Stomach (tissue), 4 donors: ENCODE data around the gene SEC11C.

Experiments used
- CTCF ChIP-seq, 7 experiments: fragments of 450-650 bp in 4 of 7; fragments of 200-600 bp in 3 of 7; sonication (generic) in 3 of 7; IDR thresholded peaks; one replicate each; pipeline ENCODE4 v1.5.1; 2016 to 2019; ENCODE audit warnings: antibody characterized with exemption in 7 of 7, control low read depth in 2 of 7, mild to moderate bottlenecking in 1 of 7
- POLR2A ChIP-seq, 4 donors: fragments of 450-650 bp; IDR thresholded peaks; one replicate each; pipeline ENCODE4 v1.6.1; 2016; ENCODE audit warnings: antibody characterized with exemption in 4 of 4, control low read depth in 2 of 4, mild to moderate bottlenecking in 1 of 4, moderate library complexity in 1 of 4
- POLR2AphosphoS5 ChIP-seq, 3 donors: sonication (generic); formaldehyde crosslinking; IDR thresholded peaks; one replicate each; pipeline ENCODE4 v1.6.1; 2016; ENCODE audit warnings: antibody characterized with exemption in 3 of 3

DNA sequence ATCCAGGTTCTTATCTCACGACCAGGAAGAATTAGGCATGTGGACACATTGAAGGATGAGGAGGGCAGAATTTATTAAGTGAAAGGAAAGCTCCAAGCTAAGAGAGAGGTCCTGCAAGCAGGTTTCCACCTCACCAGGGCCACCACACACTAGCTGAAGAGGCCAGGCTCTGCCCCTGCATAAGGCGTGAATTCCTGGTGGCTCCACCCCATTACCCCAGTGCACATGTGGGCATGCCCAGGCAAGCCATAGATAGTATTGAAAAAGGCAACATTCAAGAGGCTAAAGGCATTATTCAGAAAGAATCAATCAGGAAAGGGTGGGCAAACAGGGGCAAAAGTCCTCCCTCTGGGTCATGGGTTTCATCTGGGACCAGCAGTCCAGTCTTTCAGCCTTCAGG is 49.3 kb downstream of the SEC11C start:
- TF ChIP-seq CTCF (IDR thresholded peaks at IDR 0.05) (no peak), POLR2A (IDR thresholded peaks at IDR 0.05) (no peak), POLR2AphosphoS5 (IDR thresholded peaks at IDR 0.05) (no peak)
